PC-9 (cell line): ENCODE measurements around the gene BICC1. TPM values are rescaled to one million over a fixed set of nuclear protein-coding genes. Genes with fewer than 3 reads are reported as not detected.

Experiments used
- BruUV-seq: library from RNA; stranded (reverse); fragments of 400-500 nt; replicated peaks from 2 replicates; lab custom pipeline; 2021; lab: Mats Ljungman, UMichigan
- CTCF ChIA-PET: fragments of 300-600 bp; sonication (Branson Sonifier 250); formaldehyde crosslinking; loops from one replicate; lab custom pipeline; 2022; ENCODE audit warnings: antibody characterized with exemption; lab: Charles Lee
- POLR2A ChIA-PET: fragments of 300-600 bp; sonication (Branson Sonifier 250); formaldehyde crosslinking; loops from one replicate; lab custom pipeline; 2022; ENCODE audit warnings: antibody characterized with exemption; ENCODE audit not compliant: unreplicated experiment; lab: Charles Lee
- DNase-seq, 2 experiments: peaks; one replicate each; pipeline versions ENCODE4 v3.0.0 to v3.0.0-alpha.2; 2015 to 2022; ENCODE audit warnings: mixed read lengths in 1 of 2
- H2AFZ ChIP-seq: fragments of 200-600 bp; sonication (generic); 2 replicates; pipeline ENCODE4 v1.8.1; 2017; ENCODE audit warnings: antibody characterized with exemption
- H3F3A ChIP-seq: fragments of 200-600 bp; sonication (generic); 2 replicates; pipeline ENCODE4 v1.8.1; 2017; ENCODE audit warnings: antibody characterized with exemption, mild to moderate bottlenecking, low read depth; ENCODE audit not compliant: insufficient read depth
- H3K27ac ChIP-seq: fragments of 200-600 bp; sonication (generic); 2 replicates; pipeline ENCODE4 v1.6.1; 2016; ENCODE audit warnings: mixed run types
- H3K27me3 ChIP-seq: fragments of 200-600 bp; sonication (generic); 2 replicates; pipeline ENCODE4 v1.6.1; 2016; ENCODE audit warnings: low read depth, mixed run types; ENCODE audit not compliant: insufficient read depth
- H3K36me3 ChIP-seq: fragments of 200-600 bp; sonication (generic); 2 replicates; pipeline ENCODE4 v1.6.1; 2016; ENCODE audit warnings: low read depth, mixed run types
- H3K4me1 ChIP-seq: fragments of 200-600 bp; sonication (generic); replicated peaks from 2 replicates; pipeline ENCODE4 v1.6.1; 2016; ENCODE audit warnings: mixed run types; ENCODE audit not compliant: insufficient read depth
- H3K4me2 ChIP-seq: fragments of 200-600 bp; sonication (generic); 2 replicates; pipeline ENCODE4 v1.6.1; 2017; ENCODE audit warnings: mixed run types
- H3K4me3 ChIP-seq: fragments of 200-600 bp; sonication (generic); 2 replicates; pipeline ENCODE4 v1.6.1; 2016; ENCODE audit warnings: mixed run types
- H3K79me2 ChIP-seq: fragments of 200-600 bp; sonication (generic); 2 replicates; pipeline ENCODE4 v1.6.1; 2017; ENCODE audit warnings: low read depth, mixed run types
- H3K9me2 ChIP-seq: fragments of 200-600 bp; sonication (generic); 2 replicates; pipeline ENCODE4 v1.8.1; 2017; ENCODE audit warnings: mild to moderate bottlenecking; ENCODE audit not compliant: insufficient read depth
- H3K9me3 ChIP-seq: fragments of 200-600 bp; sonication (generic); 2 replicates; pipeline ENCODE4 v1.8.1; 2016; ENCODE audit warnings: low read depth; ENCODE audit not compliant: insufficient read depth
- H4K20me1 ChIP-seq: fragments of 200-600 bp; sonication (generic); 2 replicates; pipeline ENCODE4 v1.8.1; 2017; ENCODE audit not compliant: insufficient read depth
- CTCF ChIP-seq: fragments of 200-600 bp; sonication (generic); conservative IDR thresholded peaks from 2 replicates; pipeline ENCODE4 v1.6.1; 2017; ENCODE audit warnings: mixed run types, antibody characterized with exemption, mild to moderate bottlenecking, moderate library complexity
- EZH2 ChIP-seq: fragments of 200-600 bp; sonication (generic); IDR thresholded peaks from 2 replicates; pipeline ENCODE4 v1.8.0; 2017; ENCODE audit warnings: antibody characterized with exemption, low read depth
- intact Hi-C: fragments of 100-400 bp; cut with micrococcal nuclease; formaldehyde crosslinking; loops from one replicate; pipeline ENCODE4 v1.10.0; 2022; ENCODE audit not compliant: unreplicated experiment
- total RNA-seq: library from RNA; stranded (reverse); gene quantifications from 2 replicates; pipeline ENCODE4 v1.2.3, GENCODE V29; 2021

Gene BICC1
- total RNA-seq, 1 experiment from 2014 or later = not detected

GRCh38 chr10:58715061-58715460 lies 202.4 kb downstream of the BICC1 start:
- Histone ChIP-seq H3K4me1 (no peaks in the 10 kb centered on the region), H3K27me3 (no peaks in the 10 kb centered on the region), H3K27ac (no peak overlapping the region), H3K36me3 (no peaks in the 10 kb centered on the region), H4K20me1 (no peaks in the 10 kb centered on the region), H3K4me3 (no peak overlapping the region), H3K9me2 (no peaks in the 10 kb centered on the region), H3K9me3 (no peaks in the 10 kb centered on the region), H3F3A (no peaks in the 10 kb centered on the region), H2AFZ (no peak overlapping the region), H3K4me2 (no peak overlapping the region), H3K79me2 (no peaks in the 10 kb centered on the region)
- no peak for TF ChIP-seq EZH2
- TF ChIP-seq CTCF = no peak
- BruUV-seq = no TSS peak
- POLR2A ChIA-PET = no interaction called here
- intact Hi-C loops = no loop called here
- CTCF ChIA-PET = no interaction called here
- no peak for DNase-seq

- Histone ChIP-seq H4K20me1 (no peaks in the 10 kb centered on the region), H2AFZ (no peak overlapping the region), H3K27me3 (no peaks in the 10 kb centered on the region), H3K4me3 (no peak overlapping the region), H3K27ac (no peak overlapping the region), H3K4me1 (no peaks in the 10 kb centered on the region), H3K9me3 (no peaks in the 10 kb centered on the region), H3K79me2 (no peaks in the 10 kb centered on the region), H3K4me2 (no peak overlapping the region), H3F3A (no peaks in the 10 kb centered on the region), H3K36me3 (no peaks in the 10 kb centered on the region), H3K9me2 (no peaks in the 10 kb centered on the region)
- no peak for DNase-seq
- ChIA-PET CTCF (no interaction called here), POLR2A (no interaction called here)
- TF ChIP-seq EZH2 (no peak), CTCF (no peak)
- intact Hi-C loops = no loop called here
- no TSS peak for BruUV-seq
Measured at GRCh38 chr10:58718596-58718995, 205.9 kb downstream of the BICC1 start.

GRCh38 chr10:58721601-58722281 lies 209.1 kb downstream of the BICC1 start:
- Histone ChIP-seq H3K9me3 (no peaks in the 10 kb centered on the region), H3K9me2 (no peaks in the 10 kb centered on the region), H3K79me2 (no peaks in the 10 kb centered on the region), H3K36me3 (no peaks in the 10 kb centered on the region), H3K27me3 (no peaks in the 10 kb centered on the region), H3F3A (no peaks in the 10 kb centered on the region), H4K20me1 (no peaks in the 10 kb centered on the region), H3K4me3 (no peak overlapping the region), H2AFZ (no peak overlapping the region), H3K4me2 (no peak overlapping the region), H3K4me1 (no peaks in the 10 kb centered on the region), H3K27ac (no peak overlapping the region)
- POLR2A ChIA-PET = no interaction called here
- intact Hi-C loops = no loop called here
- TF ChIP-seq CTCF (no peak), EZH2 (no peak)
- no peak for DNase-seq
- BruUV-seq = no TSS peak
- CTCF ChIA-PET = no interaction called here
